T-cell (primary cell): ENCODE measurements around the gene SIL1. TPM values are rescaled to one million over a fixed set of nuclear protein-coding genes. Genes with fewer than 3 reads are reported as not detected.

Experiments used
- ATAC-seq, 4 experiments: fragments of 200-7000 bp in 3 of 4; fragments of 150-1000 bp in 1 of 4; cut with Tn5 transposase; replicated peaks in 1 of 4; 1 replicate in 3 of 4; 2 replicates in 1 of 4; pipeline ENCODE4 v1.10.0; 2021; ENCODE audit warnings: moderate library complexity in 3 of 4, mild to moderate bottlenecking in 2 of 4, moderate number of reproducible peaks in 1 of 4
- CTCF ChIA-PET, 2 donors: fragments of 300-600 bp; sonication (Branson Sonifier 250); formaldehyde crosslinking; loops; one replicate each; lab custom pipeline; 2022; ENCODE audit warnings: antibody characterized with exemption in 2 of 2; lab: Charles Lee
- POLR2A ChIA-PET, 2 donors: fragments of 300-600 bp; sonication (Branson Sonifier 250); formaldehyde crosslinking; loops; one replicate each; lab custom pipeline; 2022; ENCODE audit warnings: antibody characterized with exemption in 2 of 2; lab: Charles Lee
- DNase-seq, 35 experiments: peaks; one replicate each; pipeline versions ENCODE4 v3.0.0 to v3.0.0-alpha.2; 2013 to 2023
- H3K27ac ChIP-seq: one replicate; pipeline ENCODE4 v1.5.1; 2013; ENCODE audit warnings: low read length
- H3K27me3 ChIP-seq, 2 experiments: replicated peaks in 1 of 2; 1 replicate in 1 of 2; 2 replicates in 1 of 2; pipeline versions ENCODE4 v1.6.1 to v1.7.0; 2013; ENCODE audit warnings: low read length in 1 of 2, mixed read lengths in 1 of 2; ENCODE audit not compliant: control insufficient read depth in 2 of 2, insufficient read depth in 2 of 2; ENCODE audit errors: extremely low read depth in 1 of 2
- H3K36me3 ChIP-seq, 2 donors: 1 replicate in 1 of 2; 2 replicates in 1 of 2; pipeline versions ENCODE4 v1.6.1 to v1.7.0; 2013; ENCODE audit warnings: low read length in 1 of 2; ENCODE audit not compliant: control insufficient read depth in 2 of 2, insufficient read depth in 1 of 2; ENCODE audit errors: extremely low read depth in 1 of 2
- H3K4me1 ChIP-seq, 2 experiments: 1 replicate in 1 of 2; 2 replicates in 1 of 2; pipeline versions ENCODE4 v1.6.1 to v1.7.0; 2013; ENCODE audit warnings: low read length in 2 of 2, mixed read lengths in 1 of 2; ENCODE audit not compliant: insufficient read depth in 2 of 2, control insufficient read depth in 1 of 2; ENCODE audit errors: extremely low read depth in 1 of 2
- H3K4me3 ChIP-seq, 2 donors: 1 replicate in 1 of 2; 2 replicates in 1 of 2; pipeline versions ENCODE4 v1.5.1 to v1.7.0; 2013; ENCODE audit warnings: mild to moderate bottlenecking in 2 of 2, low read length in 1 of 2, moderate library complexity in 1 of 2; ENCODE audit not compliant: control insufficient read depth in 1 of 2; ENCODE audit errors: extremely low read depth in 1 of 2
- H3K9me3 ChIP-seq: 2 replicates; pipeline ENCODE4 v1.7.0; 2013
- H3K27ac Mint-ChIP-seq, 2 donors: one replicate each; pipeline ENCODE4 v1.8.0; 2020 to 2021; ENCODE audit warnings: mild to moderate bottlenecking in 2 of 2, mixed read lengths in 2 of 2
- H3K27me3 Mint-ChIP-seq, 2 donors: one replicate each; pipeline ENCODE4 v1.8.0; 2021 to 2022; ENCODE audit warnings: mixed read lengths in 2 of 2
- H3K36me3 Mint-ChIP-seq: one replicate; pipeline ENCODE4 v1.8.0; 2021; ENCODE audit warnings: mixed read lengths
- H3K4me1 Mint-ChIP-seq, 3 donors: one replicate each; pipeline ENCODE4 v1.8.0; 2020 to 2022; ENCODE audit warnings: mixed read lengths in 3 of 3, mild to moderate bottlenecking in 1 of 3
- H3K4me3 Mint-ChIP-seq, 3 donors: one replicate each; pipeline ENCODE4 v1.8.0; 2020 to 2022; ENCODE audit warnings: mild to moderate bottlenecking in 3 of 3, mixed read lengths in 3 of 3, moderate library complexity in 3 of 3
- H3K9me3 Mint-ChIP-seq, 3 donors: one replicate each; pipeline ENCODE4 v1.8.0; 2020 to 2022; ENCODE audit warnings: mixed read lengths in 3 of 3
- WGBS: methylation state at CpG from one replicate; pipeline ENCODE4 v1.1.5; 2013; ENCODE audit warnings: missing lambda C conversion rate; ENCODE audit not compliant: insufficient coverage; 5-methylcytosine and 5-hydroxymethylcytosine counted together
- total RNA-seq, 35 experiments: library from RNA in 6 of 35; stranded (reverse) in 6 of 35; fragments of 120-200 nt in 1 of 35; gene quantifications; one replicate each; pipeline versions ENCODE4 v1.2.1 to v1.2.4 and lab custom pipeline; 2013 to 2026

SIL1 gene
- total RNA-seq, 5 donors from 2014 or later (not counting 1 experiment from before 2014, with no cell fraction given) = 14.2 to 16.5 (median 15.8) TPM

DNA sequence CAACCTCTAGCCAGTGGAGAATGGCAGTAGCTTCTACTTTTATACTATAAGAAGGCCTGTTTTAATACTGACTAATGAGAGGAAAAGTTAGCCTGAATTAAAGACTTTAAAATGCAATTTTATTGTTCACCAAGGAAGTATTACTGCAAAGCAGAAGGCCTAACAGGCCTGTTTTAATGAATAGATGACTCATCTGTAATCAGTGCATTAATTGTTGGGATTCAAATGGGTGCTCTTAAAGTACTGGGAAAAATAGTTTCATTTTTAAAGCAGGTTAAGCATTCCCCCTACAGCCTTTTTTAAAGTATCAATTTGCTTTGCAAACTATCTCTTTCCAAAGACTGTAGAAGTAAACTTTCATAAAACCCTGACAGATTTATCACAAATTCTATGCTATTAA lies 147.7 kb downstream of the SIL1 start:
- POLR2A ChIA-PET = no interaction called here
- no peak for ATAC-seq

DNA sequence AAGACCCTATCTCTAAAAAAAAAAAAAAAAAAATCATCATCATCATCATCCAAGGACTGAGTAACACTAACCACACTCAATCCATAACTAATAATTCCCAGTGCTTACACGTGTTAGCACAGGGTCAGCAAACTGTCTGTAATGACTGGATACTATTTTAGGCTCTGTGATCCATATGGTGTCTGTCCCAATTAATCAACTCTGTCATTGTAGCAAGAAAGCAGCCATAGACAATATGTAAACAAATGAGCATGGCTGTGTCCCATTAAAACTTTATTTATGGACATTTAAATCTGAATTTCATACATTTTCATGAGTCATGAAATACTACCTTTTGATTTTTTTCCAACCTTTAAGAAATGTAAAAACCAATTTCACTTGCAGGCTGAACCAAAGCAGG lies 148.4 kb downstream of the SIL1 start:
- H3K9me3 Mint-ChIP-seq = no peaks in the 10 kb centered on the region
- Histone ChIP-seq H3K9me3 (no peaks in the 10 kb centered on the region), H3K4me3 (no peak overlapping the region), H3K36me3 (peaks cover 0 to 2% of the 10 kb centered on the region in 2 donors), H3K27ac (no peak overlapping the region), H3K4me1 (no peaks in the 10 kb centered on the region), H3K27me3 (no peaks in the 10 kb centered on the region)
- no peak overlapping the region for H3K27ac Mint-ChIP-seq
- peaks cover 26% of the 10 kb centered on the region for H3K36me3 Mint-ChIP-seq
- DNase-seq = no peak
- H3K4me1 Mint-ChIP-seq = no peaks in the 10 kb centered on the region
- no CpG with 5 or more reads among the region's 1 CpG for WGBS
- H3K27me3 Mint-ChIP-seq = no peaks in the 10 kb centered on the region
- ChIA-PET CTCF (no interaction called here), POLR2A (no interaction called here)
- no peak for ATAC-seq
- H3K4me3 Mint-ChIP-seq = no peak overlapping the region

More for the DNA sequence above, 147.7 kb downstream of the SIL1 start:
- no peak for DNase-seq
- CTCF ChIA-PET = no interaction called here
- peaks cover 0 to 2% of the 10 kb centered on the region in 2 donors for H3K36me3 ChIP-seq
- no peaks in the 10 kb centered on the region for H3K4me1 ChIP-seq
- no peak overlapping the region for H3K27ac ChIP-seq
- no peak overlapping the region for H3K4me3 ChIP-seq
- Mint-ChIP-seq H3K27me3 (no peaks in the 10 kb centered on the region), H3K4me3 (no peak overlapping the region), H3K4me1 (no peaks in the 10 kb centered on the region), H3K27ac (no peak overlapping the region), H3K36me3 (peaks cover 27% of the 10 kb centered on the region), H3K9me3 (no peaks in the 10 kb centered on the region)
- H3K27me3 ChIP-seq = no peaks in the 10 kb centered on the region
- H3K9me3 ChIP-seq = no peaks in the 10 kb centered on the region

DNA sequence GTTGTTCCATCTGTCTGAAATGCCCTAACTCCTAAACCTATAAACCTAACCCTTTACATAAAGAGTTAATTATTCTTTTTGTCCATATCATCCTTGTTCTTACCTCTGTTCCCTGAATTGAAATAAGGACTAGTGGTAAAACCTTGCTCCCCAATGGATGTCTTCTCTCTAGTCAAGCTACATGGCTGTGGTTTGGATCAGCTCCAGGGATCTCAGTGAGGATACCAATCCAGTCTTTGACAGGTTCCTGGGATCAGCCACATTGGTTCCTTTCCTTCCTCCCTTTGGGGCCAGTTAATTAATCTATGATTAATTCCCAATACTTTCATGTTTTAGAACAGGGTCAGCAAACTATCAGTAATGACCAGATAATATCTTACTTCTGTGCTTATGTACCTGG lies 151.6 kb downstream of the SIL1 start:
- ChIA-PET POLR2A (no interaction called here), CTCF (no interaction called here)
- Histone ChIP-seq H3K27ac (no peak overlapping the region), H3K36me3 (peaks cover 0 to 2% of the 10 kb centered on the region in 2 donors), H3K4me3 (no peak overlapping the region), H3K4me1 (no peaks in the 10 kb centered on the region), H3K9me3 (no peaks in the 10 kb centered on the region), H3K27me3 (no peaks in the 10 kb centered on the region)
- H3K4me3 Mint-ChIP-seq = no peak overlapping the region
- H3K9me3 Mint-ChIP-seq = no peaks in the 10 kb centered on the region
- peaks cover 27% of the 10 kb centered on the region for H3K36me3 Mint-ChIP-seq
- DNase-seq = no peak
- no peak overlapping the region for H3K27ac Mint-ChIP-seq
- no peaks in the 10 kb centered on the region for H3K4me1 Mint-ChIP-seq
- H3K27me3 Mint-ChIP-seq = no peaks in the 10 kb centered on the region
- no peak for ATAC-seq

DNA sequence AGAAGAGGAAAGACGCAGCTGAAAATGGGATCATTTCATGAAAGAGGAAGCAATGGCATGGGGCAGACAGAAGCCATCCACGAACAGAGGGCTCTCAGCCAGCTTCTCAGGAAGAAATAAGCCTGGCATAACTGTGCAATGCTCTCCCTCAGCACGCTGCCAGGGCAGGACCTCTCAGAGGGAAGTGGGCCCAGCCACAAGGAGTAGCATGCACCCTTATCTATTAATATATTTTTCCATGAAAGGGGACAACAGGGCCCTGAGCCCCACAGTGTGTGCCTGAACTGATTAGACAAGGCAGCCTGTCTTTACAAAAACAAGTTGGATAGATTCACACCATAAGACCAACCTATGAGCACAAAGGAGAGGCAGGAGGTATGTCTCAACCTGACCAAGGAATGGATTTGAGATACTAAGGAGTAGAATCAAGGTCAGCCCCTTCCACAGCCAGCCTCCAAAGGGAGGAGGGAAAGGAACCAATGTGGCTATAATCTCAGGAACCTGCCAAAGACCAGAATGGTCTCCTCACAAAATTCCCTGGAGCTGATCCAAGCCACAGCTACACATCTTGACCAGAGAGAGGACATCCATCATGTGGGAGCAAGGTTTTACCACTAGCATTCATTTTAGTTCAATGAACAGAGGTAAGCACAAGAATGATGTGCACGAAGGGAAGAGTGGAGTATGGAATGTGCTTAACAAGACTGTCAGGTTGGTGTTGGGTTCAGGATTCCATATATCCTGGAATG lies 154.8 kb downstream of the SIL1 start:
- DNase-seq = no peak
- Mint-ChIP-seq H3K4me1 (no peaks in the 10 kb centered on the region), H3K9me3 (no peaks in the 10 kb centered on the region), H3K27me3 (no peaks in the 10 kb centered on the region), H3K4me3 (no peak overlapping the region), H3K27ac (no peak overlapping the region), H3K36me3 (peaks cover 33% of the 10 kb centered on the region)
- Histone ChIP-seq H3K36me3 (no peaks in the 10 kb centered on the region), H3K4me1 (no peaks in the 10 kb centered on the region), H3K27ac (no peak overlapping the region), H3K4me3 (no peak overlapping the region), H3K9me3 (no peaks in the 10 kb centered on the region), H3K27me3 (no peaks in the 10 kb centered on the region)
- CTCF ChIA-PET = no interaction called here
- 65% methylated on average over 3 of the region's 4 CpGs for WGBS
- POLR2A ChIA-PET = no interaction called here
- no peak for ATAC-seq

DNA sequence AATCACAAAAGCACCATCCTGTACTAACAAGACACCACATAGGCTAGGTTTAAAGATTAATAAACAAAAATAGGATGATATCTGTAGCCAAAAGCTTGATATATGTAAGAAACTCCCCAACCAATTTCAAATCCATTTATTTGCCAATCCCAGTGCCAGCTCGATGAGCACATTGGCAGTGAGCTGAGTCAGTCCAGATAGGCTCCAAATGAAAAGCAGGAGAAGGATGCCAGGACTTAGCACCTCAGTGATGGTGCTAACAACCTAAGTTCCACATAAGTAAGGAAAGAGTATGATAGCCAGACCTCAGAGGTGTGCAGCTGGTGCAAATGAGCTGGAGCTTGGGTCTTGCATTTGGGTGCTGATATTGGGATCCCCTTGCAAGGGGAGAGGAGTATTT lies 158.1 kb downstream of the SIL1 start:
- Mint-ChIP-seq H3K36me3 (peaks cover 57% of the 10 kb centered on the region), H3K9me3 (peaks cover 9 to 16% (median 12%) of the 10 kb centered on the region in 3 donors), H3K27me3 (no peaks in the 10 kb centered on the region), H3K27ac (no peak overlapping the region), H3K4me3 (no peak overlapping the region), H3K4me1 (no peaks in the 10 kb centered on the region)
- no peaks in the 10 kb centered on the region for H3K9me3 ChIP-seq
- CTCF ChIA-PET = interaction anchor here in 1 of 2 donors (0.5 kb wide), 1 partner anchor 10 kb away, joined by 3 read pairs; no protein-coding TSS in a partner anchor
- no peaks in the 10 kb centered on the region for H3K27me3 ChIP-seq
- WGBS = no CpG with 5 or more reads among the region's 1 CpG
- no peaks in the 10 kb centered on the region for H3K4me1 ChIP-seq
- H3K4me3 ChIP-seq = no peak overlapping the region
- H3K27ac ChIP-seq = no peak overlapping the region
- DNase-seq (no peak), ATAC-seq (no peak)
- no peaks in the 10 kb centered on the region for H3K36me3 ChIP-seq
- POLR2A ChIA-PET = interaction anchor here (0.5 to 0.7 kb wide), 2 partner anchors 11 to 591 kb away, joined by 3 read pairs; no protein-coding TSS in a partner anchor

DNA sequence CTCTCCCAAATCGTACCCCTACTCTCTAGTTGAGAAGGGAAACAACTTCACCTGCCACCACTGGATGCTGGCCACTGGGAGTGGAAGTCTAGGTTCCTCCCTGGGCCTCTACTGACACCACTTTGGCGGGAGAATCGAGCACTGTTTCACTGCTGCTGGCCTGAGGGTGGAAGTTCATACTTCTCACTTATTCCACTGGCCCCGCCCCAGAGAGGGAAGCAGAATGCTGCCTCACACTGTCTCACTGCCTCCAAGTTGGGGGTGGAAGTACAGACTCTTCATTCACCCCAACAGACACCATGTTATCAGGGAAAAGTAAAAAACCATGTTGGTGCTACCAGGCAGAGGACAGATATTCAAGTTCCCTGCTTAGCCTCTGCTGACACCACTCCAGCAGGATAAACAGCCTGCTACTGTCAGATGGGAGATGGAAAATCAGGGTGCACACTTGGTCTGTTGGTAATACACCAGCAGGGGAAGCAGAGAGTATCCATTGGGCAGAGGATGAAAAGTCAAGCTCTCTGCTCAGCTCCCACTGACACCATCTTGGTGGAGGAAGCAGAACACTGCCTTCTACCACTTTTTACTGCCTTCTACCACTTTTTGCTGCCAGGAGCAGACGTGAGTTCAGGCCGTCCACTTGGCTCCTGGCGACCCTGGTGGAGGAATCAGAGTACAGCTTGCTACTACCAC lies 159.4 kb downstream of the SIL1 start:
- ChIA-PET CTCF (no interaction called here), POLR2A (no interaction called here)
- WGBS = 100% methylated on average over 1 of the region's 7 CpGs
- peaks cover 9 to 23% (median 12%) of the 10 kb centered on the region in 3 donors for H3K9me3 Mint-ChIP-seq
- H3K4me1 Mint-ChIP-seq = no peaks in the 10 kb centered on the region
- H3K27me3 ChIP-seq = no peaks in the 10 kb centered on the region
- no peaks in the 10 kb centered on the region for H3K4me1 ChIP-seq
- no peaks in the 10 kb centered on the region for H3K9me3 ChIP-seq
- no peak overlapping the region for H3K27ac ChIP-seq
- peaks cover 61% of the 10 kb centered on the region for H3K36me3 Mint-ChIP-seq
- no peak for ATAC-seq
- no peak for DNase-seq
- no peak overlapping the region for H3K4me3 ChIP-seq
- H3K27me3 Mint-ChIP-seq = no peaks in the 10 kb centered on the region
- H3K36me3 ChIP-seq = no peaks in the 10 kb centered on the region
- H3K4me3 Mint-ChIP-seq = no peak overlapping the region
- H3K27ac Mint-ChIP-seq = no peak overlapping the region
